MCF 10A (cell line): ENCODE measurements around the gene NUP43. TPM values are rescaled to one million over a fixed set of nuclear protein-coding genes. Genes with fewer than 3 reads are reported as not detected.

Experiments used
- BruUV-seq: library from RNA; stranded (reverse); fragments of 400-500 nt; replicated peaks from 2 replicates; lab custom pipeline; 2021; lab: Mats Ljungman, UMichigan
- CTCF ChIA-PET: fragments of 300-600 bp; sonication (Branson Sonifier 250); formaldehyde crosslinking; extraction: SDS; loops from one replicate; lab custom pipeline; 2021; ENCODE audit warnings: antibody characterized with exemption, inconsistent platforms; lab: Yijun Ruan, JAX
- POLR2A ChIA-PET: fragments of 300-600, 350-650 bp; sonication (Branson Sonifier 250); formaldehyde crosslinking; extraction: SDS; loops from one replicate; lab custom pipeline; 2020; ENCODE audit warnings: antibody characterized with exemption, inconsistent platforms; lab: Yijun Ruan, JAX
- DNase-seq: peaks from one replicate; pipeline ENCODE4 v3.0.0-alpha.2; 2018; ENCODE audit not compliant: unreplicated experiment
- H3K27ac Mint-ChIP-seq: one replicate; pipeline ENCODE4 v1.8.0; 2022; ENCODE audit warnings: mild to moderate bottlenecking, low read depth, mixed read lengths; ENCODE audit not compliant: unreplicated experiment
- H3K27me3 Mint-ChIP-seq: one replicate; pipeline ENCODE4 v1.8.0; 2022; ENCODE audit warnings: mixed read lengths; ENCODE audit not compliant: insufficient read depth, unreplicated experiment
- H3K36me3 Mint-ChIP-seq: one replicate; pipeline ENCODE4 v1.8.0; 2022; ENCODE audit warnings: mild to moderate bottlenecking, moderate library complexity, mixed read lengths; ENCODE audit not compliant: insufficient read depth, unreplicated experiment
- H3K4me1 Mint-ChIP-seq: one replicate; pipeline ENCODE4 v1.8.0; 2022; ENCODE audit warnings: mixed read lengths; ENCODE audit not compliant: insufficient read depth, unreplicated experiment
- H3K4me3 Mint-ChIP-seq: one replicate; pipeline ENCODE4 v1.8.0; 2022; ENCODE audit warnings: mild to moderate bottlenecking, moderate library complexity, mixed read lengths; ENCODE audit not compliant: unreplicated experiment
- H3K9me3 Mint-ChIP-seq: one replicate; pipeline ENCODE4 v1.8.0; 2022; ENCODE audit warnings: mixed read lengths; ENCODE audit not compliant: unreplicated experiment
- intact Hi-C: fragments of 100-400 bp; cut with micrococcal nuclease; formaldehyde crosslinking; loops from 2 replicates; pipeline ENCODE4 v1.14.1; 2022
- total RNA-seq: library from RNA; stranded (reverse); gene quantifications from 2 replicates; pipeline ENCODE4 v1.2.3, GENCODE V29; 2022
- TF ChIP-seq, protein P1 (sequence below): fragments of 200-600 bp; IDR thresholded peaks from one replicate; pipeline ENCODE4 v1.8.0; 2022; ENCODE audit warnings: antibody characterized with exemption, mild to moderate bottlenecking; ENCODE audit not compliant: unreplicated experiment

Gene NUP43
- total RNA-seq, 1 experiment from 2014 or later: 50.5 TPM

DNA sequence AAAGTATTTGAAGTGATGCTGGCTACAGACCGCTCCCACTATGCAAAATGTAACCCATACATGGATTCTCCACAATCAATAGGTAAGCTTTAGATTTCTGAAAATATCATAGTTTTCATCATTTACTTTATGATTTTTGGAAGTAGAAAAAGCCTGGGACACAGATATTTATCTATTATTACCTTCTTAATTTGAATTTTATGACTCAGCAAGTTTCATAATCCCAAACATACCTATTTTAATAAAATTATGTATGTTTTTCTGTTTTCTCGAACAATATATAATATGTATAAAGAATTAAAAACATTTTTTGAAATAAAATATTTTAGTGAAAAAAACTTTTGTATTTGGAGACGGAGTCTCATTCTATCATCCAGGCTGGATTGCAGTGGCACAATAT is 24.9 kb upstream of the NUP43 start:
- POLR2A ChIA-PET: interaction anchor here (0.6 to 1.7 kb wide), 2 partner anchors 19 to 54 kb away, joined by 3 to 4 read pairs; partner anchors contain the start of gene LATS1
- Mint-ChIP-seq H3K27ac (no peak overlapping the region), H3K9me3 (no peaks in the 10 kb centered on the region), H3K27me3 (no peaks in the 10 kb centered on the region), H3K4me3 (no peak overlapping the region), H3K4me1 (peaks cover 19% of the 10 kb centered on the region), H3K36me3 (peaks cover 82% of the 10 kb centered on the region)
- TF ChIP-seq, protein P1, sequence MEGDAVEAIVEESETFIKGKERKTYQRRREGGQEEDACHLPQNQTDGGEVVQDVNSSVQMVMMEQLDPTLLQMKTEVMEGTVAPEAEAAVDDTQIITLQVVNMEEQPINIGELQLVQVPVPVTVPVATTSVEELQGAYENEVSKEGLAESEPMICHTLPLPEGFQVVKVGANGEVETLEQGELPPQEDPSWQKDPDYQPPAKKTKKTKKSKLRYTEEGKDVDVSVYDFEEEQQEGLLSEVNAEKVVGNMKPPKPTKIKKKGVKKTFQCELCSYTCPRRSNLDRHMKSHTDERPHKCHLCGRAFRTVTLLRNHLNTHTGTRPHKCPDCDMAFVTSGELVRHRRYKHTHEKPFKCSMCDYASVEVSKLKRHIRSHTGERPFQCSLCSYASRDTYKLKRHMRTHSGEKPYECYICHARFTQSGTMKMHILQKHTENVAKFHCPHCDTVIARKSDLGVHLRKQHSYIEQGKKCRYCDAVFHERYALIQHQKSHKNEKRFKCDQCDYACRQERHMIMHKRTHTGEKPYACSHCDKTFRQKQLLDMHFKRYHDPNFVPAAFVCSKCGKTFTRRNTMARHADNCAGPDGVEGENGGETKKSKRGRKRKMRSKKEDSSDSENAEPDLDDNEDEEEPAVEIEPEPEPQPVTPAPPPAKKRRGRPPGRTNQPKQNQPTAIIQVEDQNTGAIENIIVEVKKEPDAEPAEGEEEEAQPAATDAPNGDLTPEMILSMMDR: no peak
- no TSS peak for BruUV-seq
- CTCF ChIA-PET: interaction anchor here (0.8 to 1.3 kb wide), 2 partner anchors 47 to 64 kb away, joined by 3 read pairs; no protein-coding TSS in a partner anchor
- intact Hi-C loops: no loop called here
- no peak for DNase-seq

DNA sequence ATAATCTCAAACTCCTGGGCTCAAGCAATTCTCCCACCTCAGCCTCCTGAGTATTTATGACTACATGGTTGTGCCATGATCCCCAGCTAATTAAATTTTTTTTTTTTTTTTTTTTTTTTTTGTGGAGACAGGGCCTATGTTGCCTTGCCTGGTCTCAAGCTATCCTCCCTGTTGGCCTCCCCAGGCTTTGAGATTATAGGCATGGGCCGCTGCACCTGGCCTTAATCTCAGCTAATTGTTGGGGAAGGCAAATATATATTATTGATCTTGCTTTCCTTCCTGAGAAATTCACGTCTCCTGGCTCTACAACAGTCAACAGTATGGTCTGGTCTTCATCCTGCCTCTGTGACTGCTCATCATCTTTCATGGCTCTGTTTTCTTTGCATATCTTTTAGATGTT is 23.3 kb upstream of the NUP43 start:
- TF ChIP-seq, protein P1: no peak
- no TSS peak for BruUV-seq
- H3K27me3 Mint-ChIP-seq: no peaks in the 10 kb centered on the region

DNA sequence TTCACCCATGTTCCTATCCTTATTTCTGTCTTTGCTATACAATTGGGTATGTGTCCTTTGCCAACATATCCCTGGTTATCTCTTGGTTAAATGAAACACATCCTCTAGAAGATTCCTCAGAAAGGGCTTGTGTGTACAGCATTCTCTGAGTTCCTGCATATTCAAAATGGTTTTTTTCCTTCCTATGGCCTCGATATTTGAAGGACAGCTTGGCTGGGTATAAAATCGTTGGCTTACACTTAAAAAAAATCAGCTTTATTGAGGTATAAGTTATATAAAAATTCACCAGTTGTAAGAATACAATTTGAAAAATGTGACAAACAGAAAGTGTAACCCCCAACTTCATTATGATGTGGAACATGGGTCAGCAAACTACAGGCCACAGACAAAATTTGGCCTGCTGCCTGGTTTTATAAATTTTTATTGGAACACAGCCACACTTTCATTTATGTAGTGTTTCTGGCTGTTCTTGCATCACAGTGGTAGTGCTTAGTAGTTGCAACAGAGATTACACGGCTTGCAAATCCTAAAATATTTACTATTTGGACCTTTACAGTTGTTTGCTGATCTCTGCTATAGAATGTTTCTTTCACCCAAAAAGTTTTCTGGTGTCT is 19.9 kb upstream of the NUP43 start:
- Mint-ChIP-seq H3K27me3 (no peaks in the 10 kb centered on the region), H3K4me1 (peaks cover 32% of the 10 kb centered on the region), H3K27ac (peak overlapping the region; percentile 52), H3K36me3 (peaks cover 44% of the 10 kb centered on the region), H3K4me3 (peak overlapping the region; percentile 4), H3K9me3 (no peaks in the 10 kb centered on the region)
- BruUV-seq: no TSS peak
- DNase-seq: peak; percentile 88
- ChIA-PET CTCF (interaction anchor here (1.1 to 1.7 kb wide), 2 partner anchors 9 to 12 kb away, joined by 3 read pairs; no protein-coding TSS in a partner anchor), POLR2A (interaction anchor here (0.7 to 1.9 kb wide), 8 partner anchors 9 to 99 kb away, joined by 3 to 10 read pairs (median 4); partner anchors contain the start of genes LATS1 and NUP43)
- TF ChIP-seq, protein P1: no peak
- intact Hi-C loops: loop anchor here (2.0 kb wide), 1 partner anchor 13 kb away; no protein-coding TSS in a partner anchor

More for the DNA sequence above, 23.3 kb upstream of the NUP43 start:
- Mint-ChIP-seq H3K9me3 (no peaks in the 10 kb centered on the region), H3K4me3 (no peak overlapping the region), H3K36me3 (peaks cover 74% of the 10 kb centered on the region), H3K4me1 (peaks cover 24% of the 10 kb centered on the region), H3K27ac (peak overlapping the region; percentile 47)
- ChIA-PET POLR2A (interaction anchor here (1.7 kb wide), 1 partner anchor 52 kb away, joined by 4 read pairs; the partner anchor contains the start of gene LATS1), CTCF (interaction anchor here (0.5 to 1.3 kb wide), 2 partner anchors 46 to 58 kb away, joined by 3 read pairs; no protein-coding TSS in a partner anchor)
- intact Hi-C loops: no loop called here
- no peak for DNase-seq

DNA sequence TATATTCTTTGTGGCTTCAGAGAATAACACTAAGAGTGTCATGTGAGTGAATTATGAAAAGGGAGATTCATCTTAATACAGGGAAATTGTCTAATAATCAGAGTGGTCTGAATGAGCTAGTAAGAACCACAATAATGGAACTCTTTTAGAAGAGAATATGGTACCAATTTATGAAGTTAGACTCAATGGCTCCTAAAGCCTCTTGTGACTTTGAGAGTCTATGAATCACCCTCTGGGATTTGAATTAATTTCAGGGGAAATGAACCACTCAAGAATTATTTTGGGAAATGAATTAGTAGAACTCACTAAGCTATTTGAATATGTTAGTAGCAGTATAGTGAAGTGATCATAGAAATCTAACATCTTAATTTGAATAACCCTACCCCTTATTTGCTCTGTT is 17.5 kb upstream of the NUP43 start:
- ChIA-PET POLR2A (interaction anchor here (0.8 to 1.6 kb wide), 4 partner anchors 11 to 131 kb away, joined by 4 to 13 read pairs (median 8); partner anchors contain the start of genes LATS1 and PCMT1), CTCF (interaction anchor here (1.5 kb wide), 1 partner anchor 40 kb away, joined by 3 read pairs; no protein-coding TSS in a partner anchor)
- no peak for DNase-seq
- no peak overlapping the region for H3K4me3 Mint-ChIP-seq
- BruUV-seq: no TSS peak
- TF ChIP-seq, protein P1: no peak
- no peaks in the 10 kb centered on the region for H3K27me3 Mint-ChIP-seq
- H3K27ac Mint-ChIP-seq: no peak overlapping the region
- peaks cover 44% of the 10 kb centered on the region for H3K36me3 Mint-ChIP-seq
- peaks cover 43% of the 10 kb centered on the region for H3K4me1 Mint-ChIP-seq
- H3K9me3 Mint-ChIP-seq: no peaks in the 10 kb centered on the region
- intact Hi-C loops: no loop called here
